ENCODE results near the gene EPHA8.

EPHA8 gene

DNA sequence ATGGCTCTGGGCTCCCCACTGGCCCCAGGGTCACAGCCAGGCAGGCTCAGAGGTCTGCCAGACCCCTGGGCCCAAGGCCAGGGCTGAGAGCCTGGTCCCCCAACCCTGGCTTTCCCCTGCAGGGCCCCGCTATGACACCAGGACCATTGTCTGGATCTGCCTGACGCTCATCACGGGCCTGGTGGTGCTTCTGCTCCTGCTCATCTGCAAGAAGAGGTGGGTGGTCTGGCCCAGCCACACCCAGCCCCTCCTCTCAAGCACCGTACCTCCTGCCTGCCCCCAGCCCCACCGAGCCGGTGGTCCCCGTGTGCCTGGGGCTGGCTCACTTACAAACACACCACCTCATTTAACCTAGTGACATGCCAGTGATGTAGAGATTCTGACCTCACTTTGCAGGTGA, 31.8 kb downstream of the EPHA8 start:
- no peak for DNase-seq

DNA sequence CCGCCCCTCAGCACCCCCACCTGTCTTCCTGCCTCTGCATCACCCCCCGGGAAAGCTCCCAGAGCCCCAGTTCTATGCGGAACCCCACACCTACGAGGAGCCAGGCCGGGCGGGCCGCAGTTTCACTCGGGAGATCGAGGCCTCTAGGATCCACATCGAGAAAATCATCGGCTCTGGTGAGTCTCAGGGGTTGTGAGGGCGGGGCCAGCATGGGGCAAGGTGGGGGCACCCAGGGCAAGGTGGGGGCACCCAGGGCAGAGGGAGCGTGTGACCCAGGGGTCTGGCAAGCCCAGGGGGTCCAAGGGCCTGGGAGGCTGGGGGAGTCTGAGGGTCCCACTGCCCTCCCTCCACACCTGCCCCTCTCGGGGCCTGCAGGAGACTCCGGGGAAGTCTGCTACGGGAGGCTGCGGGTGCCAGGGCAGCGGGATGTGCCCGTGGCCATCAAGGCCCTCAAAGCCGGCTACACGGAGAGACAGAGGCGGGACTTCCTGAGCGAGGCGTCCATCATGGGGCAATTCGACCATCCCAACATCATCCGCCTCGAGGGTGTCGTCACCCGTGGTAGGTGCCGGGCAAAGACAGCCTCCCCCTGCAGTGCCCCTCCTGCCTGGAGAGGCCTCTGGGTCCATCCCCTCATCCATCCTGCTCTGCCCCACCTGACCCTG, 34.1 kb downstream of the EPHA8 start:
- DNase-seq, result no peak

GRCh38 chr1:22597996-22598395, 34.7 kb downstream of the EPHA8 start:
- no peak for DNase-seq

DNA sequence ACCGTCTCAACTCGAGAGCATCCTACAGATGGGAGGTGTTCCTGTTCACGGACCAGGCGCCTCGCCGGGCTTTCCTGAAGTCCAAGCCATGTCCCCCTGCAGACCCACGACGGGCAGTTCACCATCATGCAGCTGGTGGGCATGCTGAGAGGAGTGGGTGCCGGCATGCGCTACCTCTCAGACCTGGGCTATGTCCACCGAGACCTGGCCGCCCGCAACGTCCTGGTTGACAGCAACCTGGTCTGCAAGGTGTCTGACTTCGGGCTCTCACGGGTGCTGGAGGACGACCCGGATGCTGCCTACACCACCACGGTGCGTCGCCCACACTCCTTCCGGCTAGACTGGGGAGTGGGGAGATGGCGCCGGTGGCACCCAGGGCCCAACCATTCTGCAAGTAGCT, 35.4 kb downstream of the EPHA8 start:
- DNase-seq, result no peak

GRCh38 chr1:22600071-22600816, 37.0 kb downstream of the EPHA8 start:
- no peak for DNase-seq

GRCh38 chr1:22600817-22601605, 37.7 kb downstream of the EPHA8 start:
- DNase-seq, result no peak

DNA sequence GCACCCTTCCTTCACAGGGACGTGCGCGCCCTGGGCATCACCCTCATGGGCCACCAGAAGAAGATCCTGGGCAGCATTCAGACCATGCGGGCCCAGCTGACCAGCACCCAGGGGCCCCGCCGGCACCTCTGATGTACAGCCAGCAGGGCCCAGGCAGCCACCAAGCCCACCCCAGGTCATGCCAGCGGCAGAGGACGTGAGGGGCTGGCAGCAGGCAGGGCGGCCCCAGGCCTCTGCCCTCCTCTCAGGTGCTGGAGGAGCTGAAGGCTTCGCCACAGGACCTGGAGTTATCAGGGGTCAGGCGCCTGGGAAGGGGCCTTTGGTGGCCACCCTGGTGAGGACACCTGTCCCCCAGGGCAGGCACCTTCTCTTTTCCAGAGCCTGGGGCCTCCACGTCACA, 38.3 kb downstream of the EPHA8 start:
- no peak for DNase-seq

DNA sequence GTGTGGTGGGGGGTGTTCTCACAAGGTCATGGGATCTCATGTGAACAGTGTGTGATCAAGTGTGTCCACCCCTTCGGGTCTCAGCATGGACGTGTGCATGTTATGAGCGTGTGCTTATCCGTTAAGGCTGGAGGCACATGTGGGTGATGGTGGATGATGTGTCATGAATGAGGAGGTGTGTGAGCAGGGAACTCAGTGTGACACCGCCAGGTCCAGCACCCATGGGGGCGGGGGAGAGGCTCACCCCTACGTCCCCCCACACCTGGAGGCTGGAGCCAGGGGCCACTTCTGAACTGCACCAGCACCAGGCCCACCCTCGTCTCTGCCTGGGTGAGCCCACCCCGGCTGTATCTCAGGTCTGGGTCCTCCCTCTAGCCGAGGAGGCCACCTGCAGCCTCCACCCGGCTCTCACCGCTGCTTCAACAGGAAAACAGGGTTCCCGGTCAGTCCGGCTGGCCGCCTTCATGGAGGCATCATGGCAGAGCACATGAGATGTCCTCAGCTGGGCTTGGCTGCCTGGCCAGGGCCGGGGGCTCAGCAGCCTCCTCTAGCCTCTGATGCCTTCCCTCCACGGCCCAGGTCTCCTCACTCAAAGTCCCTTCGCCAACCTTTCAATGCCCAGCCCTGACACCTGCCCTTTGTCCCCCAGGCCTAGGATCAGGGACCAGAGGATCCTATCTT, 38.9 kb downstream of the EPHA8 start:
- DNase-seq, result no peak

- DNase-seq, result peak; percentile 12
Observed at GRCh38 chr1:22606161-22606560, 42.9 kb downstream of the EPHA8 start.

- DNase-seq, result no peak
Observed at GRCh38 chr1:22607154-22607553, 43.9 kb downstream of the EPHA8 start.

DNA sequence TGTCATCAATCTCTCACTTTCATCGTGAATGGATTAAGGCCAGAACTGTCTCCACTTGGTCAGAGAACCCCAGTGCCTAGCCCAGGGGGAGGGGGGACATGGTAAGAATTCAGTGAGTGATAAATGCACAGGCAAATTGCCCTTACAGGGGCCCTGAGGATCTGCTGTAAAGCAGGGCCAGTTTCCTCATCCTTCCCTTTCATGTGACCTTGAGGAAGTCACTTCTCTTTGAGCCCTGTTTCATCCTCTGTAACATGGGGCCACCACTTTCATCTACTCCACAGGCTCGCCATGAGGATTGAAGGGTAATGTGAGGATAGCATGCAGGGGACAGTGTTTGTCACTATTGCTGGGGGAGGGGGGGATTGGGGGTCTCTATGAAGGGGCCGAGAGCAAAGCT, 45.1 kb downstream of the EPHA8 start:
- DNase-seq, result no peak

DNA sequence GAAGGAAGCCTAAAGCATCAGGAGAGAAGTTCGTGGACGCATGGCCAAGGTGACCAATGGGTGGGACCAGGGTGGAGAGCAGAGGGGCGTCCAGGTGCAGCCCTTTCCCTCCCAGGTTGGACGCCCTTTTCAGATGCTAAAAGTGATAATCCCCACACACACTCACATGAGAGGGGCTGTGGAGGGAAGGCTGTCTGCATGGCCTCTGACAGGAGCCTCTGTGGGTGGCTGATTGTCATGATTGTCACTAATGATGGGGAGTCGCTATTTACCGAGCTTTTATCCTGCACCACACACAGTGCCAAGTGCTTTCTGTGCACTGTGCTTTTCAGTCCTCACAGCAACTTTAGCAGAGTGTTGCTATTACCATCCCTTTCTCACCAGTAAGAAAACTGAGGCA, 46.0 kb downstream of the EPHA8 start:
- no peak for DNase-seq

GRCh38 chr1:22611530-22611947, 48.2 kb downstream of the EPHA8 start:
- DNase-seq, result peak; percentile 20

DNA sequence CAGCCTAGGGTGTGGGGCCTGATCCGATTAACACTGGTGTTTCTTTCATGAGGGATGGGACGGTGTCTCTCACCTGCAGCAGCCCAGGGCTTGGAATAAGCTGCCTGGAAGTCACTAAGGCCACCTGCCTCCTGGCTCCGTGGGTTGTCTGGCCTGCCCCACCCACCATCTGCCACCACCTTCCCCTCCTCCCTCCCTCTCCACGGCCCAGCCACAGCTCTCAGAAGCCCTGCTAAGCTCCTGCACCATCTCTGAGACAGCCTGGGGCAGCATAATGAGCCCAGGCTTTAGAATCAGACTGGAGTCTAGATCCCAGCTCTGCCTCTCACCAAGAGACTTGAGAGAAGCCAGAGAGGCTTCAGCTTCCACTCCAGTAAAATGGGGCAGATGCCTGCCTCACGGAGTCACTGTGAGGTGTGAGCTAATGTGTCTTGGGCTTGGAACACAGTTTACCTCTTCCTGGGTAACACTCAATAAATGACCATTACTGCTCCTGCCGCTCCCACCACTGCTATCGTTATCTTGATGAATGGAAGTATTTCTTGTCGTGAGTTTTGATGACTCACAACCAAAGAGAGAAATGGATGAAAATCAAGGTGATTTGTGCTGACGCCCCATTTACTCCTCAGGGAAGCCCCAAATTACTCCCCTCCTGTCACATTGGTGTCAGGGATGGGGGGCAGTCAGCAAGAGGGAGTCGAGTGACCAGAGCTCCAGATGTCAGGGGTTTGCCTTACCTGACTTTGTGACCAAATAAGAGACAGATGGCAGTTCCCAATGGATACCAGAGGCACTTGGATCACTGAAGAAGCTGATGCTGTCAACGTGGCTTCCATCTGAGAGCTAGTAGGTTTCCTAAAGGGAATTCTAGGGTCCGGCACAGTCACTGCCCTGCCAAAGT, 49.6 kb downstream of the EPHA8 start:
- DNase-seq, result no peak

GRCh38 chr1:22613572-22613918, 50.3 kb downstream of the EPHA8 start:
- DNase-seq, result no peak

DNA sequence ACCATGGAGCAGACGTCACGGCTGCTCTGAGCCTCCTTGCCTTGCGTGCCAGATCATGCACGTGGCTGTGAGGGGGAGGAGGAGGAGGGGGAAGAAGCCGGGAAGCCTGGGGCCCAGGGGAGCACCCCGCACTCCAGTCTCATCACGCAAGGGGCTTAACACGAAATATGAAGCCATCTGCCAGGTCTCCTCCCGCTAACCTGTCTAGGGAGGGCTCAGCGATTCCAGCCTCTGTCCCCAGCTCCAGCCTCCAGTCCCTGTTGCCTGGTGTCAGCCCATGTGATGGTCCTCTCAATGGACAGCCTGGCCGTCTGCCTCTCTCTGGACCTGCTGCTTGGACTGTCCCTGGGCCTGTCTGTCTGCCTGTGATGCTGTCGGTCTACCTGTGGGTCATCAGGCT, 50.7 kb downstream of the EPHA8 start:
- DNase-seq, result no peak

DNA sequence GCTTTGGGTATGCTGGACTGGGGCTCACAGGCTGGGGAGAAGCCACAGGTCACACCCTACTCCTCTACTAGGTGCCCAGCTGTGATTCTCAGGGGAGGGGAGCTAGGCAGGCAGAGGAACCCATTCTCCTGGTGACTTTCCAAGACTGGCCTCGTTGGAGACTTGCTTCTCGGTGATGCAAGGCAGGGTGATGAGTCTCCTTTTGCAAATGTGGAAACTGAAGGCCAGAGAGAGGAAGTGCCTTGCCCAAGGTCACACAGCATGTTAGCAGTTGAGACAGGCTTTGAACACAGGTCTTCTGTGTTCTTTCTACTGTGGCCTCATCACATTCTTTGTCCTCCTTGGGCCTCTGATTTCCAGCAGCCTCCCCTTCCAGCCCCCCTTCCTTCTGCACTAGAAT, 52.6 kb downstream of the EPHA8 start:
- DNase-seq, result peak; percentile 37

GRCh38 chr1:22616571-22616970, 53.3 kb downstream of the EPHA8 start:
- no peak for DNase-seq

- DNase-seq, result no peak
Observed at GRCh38 chr1:22618056-22618455, 54.8 kb downstream of the EPHA8 start.

DNA sequence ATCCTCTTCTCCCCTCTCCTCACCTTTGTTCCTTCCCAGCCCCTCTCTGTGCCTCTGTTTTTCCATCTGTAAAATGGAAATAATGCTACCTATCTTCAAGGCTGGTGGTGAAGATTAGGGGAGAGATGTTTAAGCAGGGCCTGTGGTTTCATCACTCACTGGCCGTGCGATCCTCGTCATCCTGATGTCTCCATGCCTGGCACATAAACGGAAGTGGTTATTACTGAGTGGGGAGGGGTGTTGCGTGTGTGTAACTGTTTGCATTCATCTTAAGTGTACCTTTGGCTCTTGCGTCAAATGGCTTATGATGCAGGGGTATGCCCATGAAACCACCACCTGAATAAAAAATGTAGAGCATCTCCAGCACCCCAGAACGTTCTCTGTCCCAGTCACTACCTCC, 56.0 kb downstream of the EPHA8 start:
- DNase-seq, result peak; percentile 19

DNA sequence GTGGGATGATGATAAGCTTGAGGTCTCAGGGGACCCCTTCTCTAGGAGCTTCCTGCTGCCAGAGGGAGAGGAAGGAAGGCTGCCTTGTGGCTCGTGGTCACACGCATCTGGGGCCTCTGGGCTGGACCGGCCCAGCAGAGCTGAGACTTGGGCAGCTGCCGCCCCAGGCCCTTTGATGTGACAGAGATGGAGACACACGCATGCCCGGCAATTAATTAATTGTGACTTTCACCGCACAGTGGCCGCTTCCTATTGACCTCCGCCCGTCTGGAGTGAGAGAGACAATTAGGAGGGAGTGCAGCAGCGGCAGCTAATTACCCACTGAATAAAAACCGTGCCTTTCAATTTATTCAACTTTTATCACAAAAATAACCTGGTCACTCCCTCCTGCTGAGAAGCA, 56.5 kb downstream of the EPHA8 start:
- DNase-seq, result no peak

DNA sequence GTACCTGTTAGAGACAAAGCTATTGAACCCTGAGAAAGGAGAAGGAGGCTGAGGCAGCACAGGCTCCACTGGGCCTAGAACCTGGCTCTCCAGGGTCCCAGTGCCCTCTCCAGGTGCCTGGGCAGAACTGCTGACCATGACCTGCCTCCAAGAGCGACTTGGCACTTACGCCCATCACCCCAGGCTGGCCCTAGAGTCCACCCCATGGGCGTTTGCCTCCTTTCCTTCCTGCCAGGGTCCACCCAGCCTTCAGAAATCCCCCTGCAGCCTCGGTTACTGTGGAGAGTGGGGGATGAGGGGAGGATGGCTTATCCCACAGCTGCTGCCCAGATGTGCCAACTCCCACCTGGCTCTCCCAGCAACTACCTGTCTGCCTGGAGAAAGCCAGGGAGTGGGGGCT, 58.5 kb downstream of the EPHA8 start:
- DNase-seq, result no peak
